C1 segment of cervical spinal cord (tissue), 14 donors: ENCODE data around the gene RBM20.
A peak's percentile ranks its signal among the peaks of the same experiment; 100 is the strongest.
"Not testable (repeated sequence)": the region's sequence is repeated elsewhere in the genome, so short reads cannot be mapped to it uniquely, and the experiment has no call there.

ENCODE experiments used
- DNase-seq, 14 donors: peaks; one replicate each; lab custom pipeline; 2025; lab: John Stamatoyannopoulos, UW

RBM20 gene

DNA sequence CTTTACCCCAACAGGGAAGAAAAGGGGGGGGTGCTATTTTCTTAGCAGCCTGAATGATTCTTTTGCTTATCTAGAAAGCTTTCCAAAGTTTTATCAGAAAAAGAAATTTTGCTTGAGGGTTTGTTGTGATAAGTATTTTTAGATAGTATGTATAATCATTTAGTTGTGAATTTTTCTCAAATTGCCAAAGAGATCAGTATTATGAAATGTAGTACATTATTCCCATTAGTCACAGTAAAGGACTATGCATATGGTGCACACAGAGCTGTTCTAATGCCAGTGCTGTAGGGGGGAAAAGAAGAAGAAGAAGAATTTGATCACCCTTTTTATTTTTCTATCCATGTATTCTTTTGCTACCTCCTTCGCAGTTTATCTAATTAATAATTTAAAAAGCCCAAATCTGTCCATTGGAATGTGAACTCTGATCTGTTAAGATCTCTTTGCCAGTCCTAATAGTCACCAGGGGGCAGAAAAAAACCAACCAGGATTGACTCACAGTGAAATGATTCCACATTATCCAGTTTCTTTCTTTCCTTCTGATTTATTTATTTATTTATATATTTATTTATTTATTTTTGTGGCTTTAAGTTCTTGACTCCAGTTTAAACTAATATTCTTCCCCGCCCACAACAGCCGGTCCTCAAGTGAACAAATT is 4.7 kb downstream of the RBM20 start:
- no peak for DNase-seq

DNA sequence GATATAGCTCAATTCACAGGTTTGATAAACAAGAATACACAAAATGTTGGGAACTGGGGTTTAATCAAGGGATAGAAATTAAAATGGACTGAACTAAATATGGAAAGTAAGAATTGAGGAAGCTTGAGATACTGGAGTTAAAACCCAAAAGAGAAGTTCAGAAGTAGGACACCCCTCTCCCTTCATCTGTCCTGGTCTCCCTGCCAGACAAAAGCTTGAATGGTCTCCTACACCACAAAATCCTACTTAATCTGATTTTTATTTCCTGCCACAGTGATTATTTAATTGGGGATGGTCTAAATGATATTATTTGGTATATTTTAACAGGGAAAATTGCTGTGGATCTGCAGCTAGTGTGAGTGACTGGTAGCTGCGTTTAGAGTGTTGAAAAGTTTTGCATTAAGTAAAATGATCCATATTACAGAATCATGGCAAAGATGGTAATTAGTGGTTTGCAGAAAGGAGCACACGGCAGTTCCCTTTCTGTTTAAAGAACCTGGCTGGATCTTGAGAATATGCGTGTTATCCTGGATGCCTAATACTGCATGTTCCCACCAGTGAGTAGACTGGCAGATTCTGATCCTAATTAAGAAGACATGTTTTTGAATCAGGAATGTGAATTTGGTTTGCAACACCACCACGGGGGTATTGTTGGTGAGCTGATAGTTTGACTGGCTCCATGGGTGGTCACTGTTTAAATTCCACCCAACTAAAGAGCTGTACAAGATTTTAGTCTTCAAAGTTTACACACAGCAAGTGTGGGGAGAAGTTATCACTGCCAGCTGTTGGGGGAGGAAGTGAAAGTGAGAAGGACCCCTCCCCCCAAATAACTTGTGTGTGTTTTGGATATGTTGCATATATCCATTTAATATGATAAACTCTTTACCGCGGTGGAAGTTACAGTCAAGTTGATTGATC is 5.5 kb downstream of the RBM20 start:
- no peak for DNase-seq

DNA sequence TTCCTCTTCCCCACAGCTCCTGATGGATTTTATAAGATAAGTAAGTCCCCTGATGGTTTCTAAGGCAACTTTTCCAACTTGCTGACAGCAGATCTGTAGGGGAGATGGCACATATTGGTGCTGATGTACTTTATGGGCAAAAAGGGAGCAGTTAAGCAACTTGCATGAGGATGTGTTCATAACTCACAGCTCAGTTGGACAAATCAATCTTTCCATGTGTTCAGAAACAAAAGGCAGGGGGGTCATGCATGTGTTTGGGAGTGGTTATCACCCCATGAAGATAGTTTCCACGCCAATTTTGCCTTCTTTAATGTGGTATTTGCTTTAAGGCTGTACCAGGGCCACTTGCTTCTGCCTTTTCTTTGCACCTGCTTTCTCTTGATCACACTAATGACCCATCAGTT is 6.1 kb downstream of the RBM20 start:
- DNase-seq, result no peak

DNA sequence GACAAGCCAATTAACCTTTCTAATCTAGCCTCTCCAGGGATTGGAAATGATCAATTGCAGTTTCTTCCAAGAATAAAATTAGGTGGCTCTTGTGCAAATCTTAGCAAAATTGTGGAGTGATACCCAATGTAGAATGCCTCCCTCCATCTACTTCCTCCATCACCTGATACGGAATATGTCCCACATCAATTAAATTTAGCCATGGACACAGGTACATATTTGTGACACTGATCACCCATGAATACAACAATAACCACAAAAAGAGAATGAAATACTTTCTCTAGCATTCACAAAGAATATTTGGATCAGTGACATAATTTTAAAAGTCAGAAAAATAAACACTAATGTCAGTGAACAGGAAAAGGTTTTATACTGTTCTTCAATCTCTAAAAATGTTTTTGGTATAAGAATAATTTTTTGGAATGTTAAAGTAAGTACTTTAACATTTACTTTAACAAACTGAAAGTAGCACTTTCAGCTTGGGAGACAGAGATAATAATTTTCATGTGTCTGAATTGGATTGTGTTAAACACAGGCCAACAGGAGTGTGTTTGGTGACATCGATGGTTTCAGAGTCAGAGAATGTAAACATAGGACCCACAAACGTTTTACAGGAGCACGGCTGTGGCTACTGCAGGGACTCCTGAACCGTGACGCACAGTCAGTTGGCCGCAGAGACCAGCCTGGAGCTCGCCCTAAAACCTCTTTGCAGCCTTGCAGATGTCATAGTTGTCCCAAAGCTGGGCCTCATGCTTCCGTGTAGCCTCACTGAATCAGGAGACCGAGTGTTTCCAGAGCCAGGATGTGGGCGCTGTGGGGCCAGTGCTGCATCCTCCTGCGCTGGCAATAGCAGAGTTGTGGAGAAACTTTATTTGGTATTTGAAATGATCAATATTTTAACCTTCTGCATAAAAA is 7.2 kb downstream of the RBM20 start:
- no peak for DNase-seq

GRCh38 chr10:110652475-110653118 is 8.5 kb downstream of the RBM20 start:
- no peak for DNase-seq

- no peak for DNase-seq
Measured at GRCh38 chr10:110655320-110655719, 11.2 kb downstream of the RBM20 start.

GRCh38 chr10:110656612-110657011 is 12.5 kb downstream of the RBM20 start:
- no peak for DNase-seq

DNA sequence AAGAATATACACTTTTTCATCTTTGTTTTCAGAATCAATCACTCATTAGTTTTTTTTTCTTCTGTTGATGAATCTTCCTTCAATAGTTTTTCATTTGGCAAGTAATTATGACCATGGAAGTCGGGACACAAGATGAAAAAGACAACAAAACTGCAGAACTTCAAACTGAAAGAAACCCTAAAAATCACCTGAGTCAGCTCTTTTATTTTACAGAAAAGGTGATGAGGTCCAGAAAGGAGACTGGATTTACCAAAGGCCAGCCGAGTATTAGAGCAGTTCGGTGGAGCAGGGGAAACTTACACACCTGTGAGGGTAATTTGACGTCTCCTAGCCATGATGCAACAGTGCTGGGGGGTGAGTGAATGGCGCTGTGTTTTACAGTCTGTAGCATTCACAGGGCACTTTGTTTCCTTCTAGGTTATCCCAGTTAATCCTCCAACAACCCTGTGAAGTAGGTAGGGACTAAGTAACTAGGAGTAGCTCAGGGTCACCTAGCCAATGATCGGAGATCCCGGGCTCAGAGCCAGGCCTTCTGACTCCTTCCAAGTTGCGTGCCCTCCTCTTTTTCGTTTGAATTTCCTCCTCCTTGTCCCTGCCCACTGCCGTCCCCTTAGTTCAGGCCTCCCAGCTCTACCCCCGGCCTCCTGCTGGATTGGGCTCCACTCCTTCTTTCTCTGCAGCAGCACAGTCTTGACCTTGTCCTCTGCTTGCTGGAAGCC is 14.0 kb downstream of the RBM20 start:
- DNase-seq, result no peak

DNA sequence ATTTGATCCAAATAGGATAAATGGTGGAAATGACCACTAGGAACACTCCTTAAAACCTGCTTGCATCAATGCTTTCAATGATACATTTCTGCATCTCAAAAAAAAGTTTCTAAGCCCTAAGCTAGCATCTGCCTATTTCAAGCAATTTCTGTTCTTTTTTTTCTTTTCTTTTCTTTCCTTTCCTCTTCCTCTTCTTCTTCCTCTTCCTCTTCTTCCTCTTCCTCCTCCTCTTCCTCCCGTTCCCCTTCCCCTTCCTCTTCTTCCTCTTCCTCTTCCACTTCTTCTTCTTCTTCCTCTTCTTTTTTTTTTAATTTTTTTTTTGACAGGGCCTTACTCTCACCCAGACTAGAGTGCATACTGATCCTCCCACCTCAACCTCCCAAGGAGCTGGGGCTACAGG is 15.4 kb downstream of the RBM20 start:
- DNase-seq, result no peak

DNA sequence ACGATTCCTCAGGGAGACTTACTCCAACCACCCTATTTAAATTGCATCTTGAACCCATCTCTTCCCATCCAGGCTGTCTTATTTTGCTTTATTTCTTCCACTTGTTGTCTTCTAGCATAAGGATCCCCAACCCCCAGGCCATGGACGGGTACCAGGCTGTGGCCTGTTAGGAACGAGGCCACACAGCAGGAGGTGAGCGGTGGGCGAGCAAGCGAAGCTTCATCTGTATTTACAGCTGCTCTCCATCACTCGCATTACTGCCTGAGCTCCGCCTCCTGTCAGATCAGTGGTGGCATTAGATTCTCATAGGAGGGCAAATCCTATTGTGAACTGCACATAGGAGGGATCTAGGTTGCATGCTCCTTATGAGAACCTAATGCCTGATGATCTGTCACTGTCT is 16.2 kb downstream of the RBM20 start:
- not testable (repeated sequence) for DNase-seq

DNA sequence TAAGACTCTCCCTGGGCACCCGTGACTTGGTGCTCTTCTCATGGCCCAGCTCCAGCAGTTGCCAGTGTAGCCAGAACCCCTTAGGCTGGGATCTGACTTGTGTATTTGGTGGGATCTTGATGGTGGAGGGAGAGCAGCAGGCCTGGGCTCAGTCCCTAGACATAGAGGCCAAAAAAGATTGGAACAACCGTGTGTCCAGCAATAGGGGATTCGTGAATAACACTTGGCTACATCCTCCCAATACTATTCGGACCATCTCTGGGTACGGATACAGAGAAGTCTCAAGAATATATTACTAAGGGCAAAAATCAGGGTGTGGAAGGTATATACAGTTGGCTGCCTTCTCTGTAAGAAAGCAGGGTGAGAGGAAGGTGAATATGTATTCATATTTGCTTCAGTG is 17.2 kb downstream of the RBM20 start:
- no peak for DNase-seq

DNA sequence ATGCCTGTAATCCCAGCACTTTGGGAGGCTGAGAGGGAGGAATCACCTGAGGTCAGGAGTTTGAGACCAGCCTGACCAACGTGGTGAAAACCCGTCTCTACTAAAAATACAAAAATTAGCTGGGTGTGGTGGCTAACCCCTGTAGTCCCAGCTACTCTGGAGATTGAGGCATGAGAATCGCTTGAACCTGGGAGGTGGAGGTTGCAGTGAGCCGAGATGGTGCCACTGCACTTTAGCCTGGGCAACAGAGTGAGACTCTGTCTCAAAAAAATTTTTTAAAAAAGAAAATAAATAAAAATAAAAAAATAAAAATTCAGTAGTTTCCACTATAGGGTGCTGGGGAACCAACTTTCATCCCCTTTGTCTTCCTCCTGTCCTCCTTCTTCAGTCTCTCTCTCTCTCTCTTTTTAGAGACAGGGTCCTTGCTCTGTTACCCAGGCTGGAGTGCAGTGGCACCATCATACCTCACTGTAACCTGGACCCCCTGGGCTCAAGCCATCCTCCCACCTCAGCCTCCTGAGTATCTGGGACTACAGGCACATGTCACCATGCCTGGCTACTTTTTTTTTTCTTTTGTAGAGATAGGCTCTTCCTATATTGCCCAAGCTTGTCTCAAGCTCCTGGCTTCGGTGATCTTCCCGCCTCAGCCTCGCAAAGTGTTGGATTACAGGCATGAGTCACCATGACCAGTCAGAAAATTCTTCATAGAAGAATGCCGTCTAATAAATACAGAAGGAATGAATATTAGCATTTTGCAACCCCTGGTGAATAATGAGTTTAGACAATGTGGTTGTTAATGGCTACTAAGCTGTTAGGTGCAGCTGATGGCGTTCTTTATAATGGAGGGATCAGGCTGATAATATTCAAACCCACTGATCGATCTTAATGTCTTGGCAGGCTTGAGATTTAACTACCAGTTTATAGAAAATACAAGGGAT is 20.6 kb downstream of the RBM20 start:
- DNase-seq, result no peak

DNA sequence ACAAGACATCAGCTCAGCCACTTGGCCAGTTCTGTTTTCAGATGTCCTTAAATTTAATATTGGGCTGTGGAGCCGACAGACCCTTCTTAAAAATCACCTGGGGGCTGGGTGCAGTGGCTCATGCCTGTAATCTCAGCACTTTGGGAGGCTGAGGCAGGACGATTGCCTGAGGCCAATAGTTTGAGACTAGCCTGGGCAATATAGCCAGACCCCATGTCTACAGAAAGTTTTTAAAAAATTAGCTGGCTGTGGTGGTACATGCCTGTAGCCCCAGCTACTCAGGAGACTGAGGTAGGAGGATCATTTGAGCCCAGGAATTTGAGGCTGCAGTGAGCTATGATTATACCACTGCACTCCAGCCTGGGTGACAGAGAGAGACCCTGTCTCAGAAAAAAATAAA is 22.1 kb downstream of the RBM20 start:
- not testable (repeated sequence) for DNase-seq

- no peak for DNase-seq
Measured at GRCh38 chr10:110666673-110667072, 22.5 kb downstream of the RBM20 start.

DNA sequence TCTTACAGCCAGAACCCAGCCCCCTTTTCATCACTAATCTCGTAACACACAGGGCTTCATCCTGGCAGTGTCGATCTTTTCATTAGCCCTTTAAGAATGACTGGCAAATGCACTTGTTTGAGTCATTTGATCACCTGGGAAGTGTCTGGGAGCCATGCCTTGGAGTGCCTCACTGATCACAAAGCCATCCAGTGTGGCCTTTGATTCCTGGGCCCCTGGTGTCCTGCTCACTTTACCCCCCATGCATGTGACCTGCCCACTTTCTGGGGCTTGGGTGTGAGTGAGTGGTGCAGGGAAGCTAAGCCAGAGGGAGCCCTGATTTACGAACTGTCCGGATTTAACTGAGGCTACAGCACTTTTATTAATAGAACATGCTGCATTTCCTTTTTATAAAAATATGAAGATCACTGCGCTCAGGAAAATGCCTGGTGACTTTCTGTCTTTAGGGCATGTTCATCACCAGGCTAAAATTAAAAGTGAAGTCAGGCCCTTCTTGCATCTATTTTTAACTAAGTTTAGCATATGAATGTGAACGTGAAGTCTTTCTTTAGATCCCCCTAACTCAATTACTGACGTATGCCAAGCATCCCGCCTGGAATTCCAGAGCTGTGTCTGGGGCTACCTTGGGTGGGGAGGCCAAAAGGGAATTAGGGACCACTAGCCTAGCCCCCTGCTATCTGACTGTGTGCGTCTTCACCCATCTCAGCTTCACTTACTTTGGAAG is 23.6 kb downstream of the RBM20 start:
- no peak for DNase-seq

DNA sequence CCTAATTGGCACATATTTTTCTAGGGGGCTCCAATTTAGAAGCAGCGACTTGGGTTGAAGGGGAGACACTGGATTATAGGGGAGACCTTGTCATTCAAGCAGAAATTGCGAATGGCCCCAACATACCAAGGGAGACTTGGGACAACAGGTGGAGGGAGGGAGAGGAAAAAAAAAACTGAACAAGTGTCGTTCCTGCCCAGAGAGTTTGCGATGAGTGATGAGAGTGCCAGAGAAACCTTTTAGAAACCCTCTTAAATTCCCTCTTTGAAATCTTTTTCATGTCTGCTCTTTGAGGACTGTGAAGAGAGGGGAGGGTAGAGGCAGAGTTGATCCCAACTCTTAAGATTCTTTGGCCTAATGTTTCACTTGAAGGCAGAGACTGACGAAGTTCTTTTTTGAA is 24.3 kb downstream of the RBM20 start:
- no peak for DNase-seq

GRCh38 chr10:110670335-110670734 is 26.2 kb downstream of the RBM20 start:
- no peak for DNase-seq

- peak in 11 of 14 donors; percentile 10 to 82 (median 47) for DNase-seq
Measured at GRCh38 chr10:110671788-110672579, 27.8 kb downstream of the RBM20 start.
